ENCODE measurements around the gene TBCCD1.

Gene TBCCD1

GRCh38 chr3:186540835-186541226, 26.3 kb downstream of the TBCCD1 start:
- H3K36me3 ChIP-seq (ENCODE audit: low read depth), result peaks cover 15% of the 10 kb centered on the region
- TF ChIP-seq CTCF (IDR thresholded peaks at IDR 0.05; ENCODE audit: poor library complexity, severe bottlenecking), result peak; percentile 53
- H3K27me3 ChIP-seq (ENCODE audit: insufficient read depth, poor library complexity, severe bottlenecking), result no peaks in the 10 kb centered on the region
- peak; percentile 43 for ATAC-seq (ENCODE audit: low read depth)
- peak overlapping the region; percentile 1 for H3K27ac ChIP-seq (ENCODE audit: poor library complexity, severe bottlenecking)
- H3K4me3 ChIP-seq (ENCODE audit: severe bottlenecking), result no peak overlapping the region
- peaks cover 7% of the 10 kb centered on the region for H3K4me1 ChIP-seq (ENCODE audit: insufficient read depth, poor library complexity, severe bottlenecking)
- no peak for DNase-seq (ENCODE audit: low spot score)
- H3K9me3 ChIP-seq (ENCODE audit: severe bottlenecking), result no peaks in the 10 kb centered on the region

GRCh38 chr3:186540221-186540834, 26.8 kb downstream of the TBCCD1 start:
- ATAC-seq (ENCODE audit: low read depth), result peak; percentile 90
- no peak for DNase-seq (ENCODE audit: low spot score)
- no peaks in the 10 kb centered on the region for H3K9me3 ChIP-seq (ENCODE audit: severe bottlenecking)
- peaks cover 7% of the 10 kb centered on the region for H3K4me1 ChIP-seq (ENCODE audit: insufficient read depth, poor library complexity, severe bottlenecking)
- peak overlapping the region; percentile 1 for H3K27ac ChIP-seq (ENCODE audit: poor library complexity, severe bottlenecking)
- H3K36me3 ChIP-seq (ENCODE audit: low read depth), result peaks cover 10% of the 10 kb centered on the region
- TF ChIP-seq CTCF (IDR thresholded peaks at IDR 0.05; ENCODE audit: poor library complexity, severe bottlenecking), result peak; percentile 86
- no peak overlapping the region for H3K4me3 ChIP-seq (ENCODE audit: severe bottlenecking)
- no peaks in the 10 kb centered on the region for H3K27me3 ChIP-seq (ENCODE audit: insufficient read depth, poor library complexity, severe bottlenecking)

GRCh38 chr3:186538779-186539178, 28.4 kb downstream of the TBCCD1 start:
- DNase-seq (ENCODE audit: low spot score), result no peak
- H3K27ac ChIP-seq (ENCODE audit: poor library complexity, severe bottlenecking), result no peak overlapping the region

GRCh38 chr3:186536883-186537844, 30.0 kb downstream of the TBCCD1 start:
- Histone ChIP-seq H3K4me1 (ENCODE audit: insufficient read depth, poor library complexity, severe bottlenecking) (peaks cover 7% of the 10 kb centered on the region), H3K27ac (ENCODE audit: poor library complexity, severe bottlenecking) (no peak overlapping the region)
- DNase-seq (ENCODE audit: low spot score), result no peak

More at GRCh38 chr3:186538779-186539178, 28.4 kb downstream of the TBCCD1 start:
- Histone ChIP-seq H3K9me3 (ENCODE audit: severe bottlenecking) (no peaks in the 10 kb centered on the region), H3K4me3 (ENCODE audit: severe bottlenecking) (no peak overlapping the region), H3K36me3 (ENCODE audit: low read depth) (peaks cover 2% of the 10 kb centered on the region), H3K27me3 (ENCODE audit: insufficient read depth, poor library complexity, severe bottlenecking) (no peaks in the 10 kb centered on the region), H3K4me1 (ENCODE audit: insufficient read depth, poor library complexity, severe bottlenecking) (peaks cover 7% of the 10 kb centered on the region)
- no peak for ATAC-seq (ENCODE audit: low read depth)
- no peak for TF ChIP-seq CTCF (IDR thresholded peaks at IDR 0.05; ENCODE audit: poor library complexity, severe bottlenecking)

More at GRCh38 chr3:186536883-186537844, 30.0 kb downstream of the TBCCD1 start:
- ATAC-seq (ENCODE audit: low read depth), result no peak
- H3K27me3 ChIP-seq (ENCODE audit: insufficient read depth, poor library complexity, severe bottlenecking), result no peaks in the 10 kb centered on the region
- no peak overlapping the region for H3K4me3 ChIP-seq (ENCODE audit: severe bottlenecking)
- no peak for TF ChIP-seq CTCF (IDR thresholded peaks at IDR 0.05; ENCODE audit: poor library complexity, severe bottlenecking)
- no peaks in the 10 kb centered on the region for H3K36me3 ChIP-seq (ENCODE audit: low read depth)
- H3K9me3 ChIP-seq (ENCODE audit: severe bottlenecking), result no peaks in the 10 kb centered on the region

Measured in RWPE2 (cell line).